Measurements from ENCODE around the gene DUS3L. TPM values are rescaled to one million over a fixed set of nuclear protein-coding genes. Genes with fewer than 3 reads are reported as not detected.

The DUS3L gene
- total and polyA plus RNA-seq, 2 of the 8 experiments (the other 6 are each of a cell fraction or from before 2014, with no cell fraction given), result 37.6 to 39.1 TPM

DNA sequence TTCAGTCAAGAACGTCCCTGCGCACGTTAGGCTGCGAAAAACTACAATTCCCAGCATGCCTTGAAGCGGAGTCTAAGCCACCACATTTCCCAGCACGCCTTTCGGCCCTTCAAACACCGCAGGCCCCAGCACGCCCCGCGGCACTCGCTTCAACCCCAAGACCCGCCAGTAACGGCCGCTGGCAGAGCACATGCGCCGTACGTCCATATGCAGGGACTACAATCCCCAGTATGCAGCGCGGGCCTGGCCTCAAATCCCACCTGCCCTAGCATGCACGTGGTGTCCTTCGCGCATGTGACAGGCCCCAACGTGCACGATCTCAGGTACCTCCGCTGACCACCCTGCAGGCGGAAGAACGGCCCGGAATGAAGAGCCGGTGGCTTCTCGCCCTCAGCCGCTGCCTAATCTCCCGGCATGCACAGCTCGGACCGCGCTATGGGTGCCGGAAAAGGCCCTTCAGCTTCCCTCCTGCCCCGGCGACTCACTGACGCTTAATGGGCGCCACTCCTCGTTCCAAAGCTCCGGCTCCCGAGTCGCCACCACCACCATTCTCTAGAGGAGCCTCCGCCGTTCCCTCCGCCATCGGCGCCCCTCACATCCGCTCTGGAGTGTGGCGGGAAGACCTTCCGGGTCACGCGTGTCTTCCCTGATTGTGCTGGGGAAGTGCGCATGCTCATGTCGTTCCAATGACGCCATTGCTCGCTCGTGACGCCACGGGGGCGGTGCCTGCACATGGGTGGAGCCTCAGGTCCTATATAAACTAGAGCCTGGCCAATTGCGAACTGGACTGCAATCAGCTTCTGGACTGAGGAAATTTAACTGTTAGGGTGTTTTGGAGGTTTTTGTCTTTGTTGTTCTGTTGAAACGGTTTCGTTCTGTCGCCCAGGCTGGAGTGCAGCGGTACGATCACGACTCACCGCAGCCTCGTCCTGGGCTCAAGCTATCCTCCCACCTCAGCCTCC is at the start of gene DUS3L (continued):
- TF ChIP-seq TAF7 (optimal IDR thresholded peaks at IDR 0.05; ENCODE audit: borderline replicate concordance, low read depth, low read length) (peak; percentile 15), POU5F1 (IDR thresholded peaks at IDR 0.05; ENCODE audit: low read depth, low read length) (no peak), CHD2 (IDR thresholded peaks at IDR 0.05; ENCODE audit: low read length) (peak; percentile 26), TAF1 (IDR thresholded peaks at IDR 0.05; ENCODE audit: low read depth, low read length) (peak; percentile 85), JUND (IDR thresholded peaks at IDR 0.05; ENCODE audit: low read length) (no peak), ASH2L (IDR thresholded peaks at IDR 0.05; ENCODE audit: low read length) (peak; percentile 79)
- TF ChIP-seq, protein P1, sequence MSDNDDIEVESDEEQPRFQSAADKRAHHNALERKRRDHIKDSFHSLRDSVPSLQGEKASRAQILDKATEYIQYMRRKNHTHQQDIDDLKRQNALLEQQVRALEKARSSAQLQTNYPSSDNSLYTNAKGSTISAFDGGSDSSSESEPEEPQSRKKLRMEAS (IDR thresholded peaks at IDR 0.05), result peak; percentile 99
